Left lobe of liver (tissue), 2 donors: ENCODE results near the gene E2F3. TPM values are rescaled to one million over a fixed set of nuclear protein-coding genes. Genes with fewer than 3 reads are reported as not detected.
A peak's percentile ranks its signal among the peaks of the same experiment; 100 is the strongest.

ENCODE experiments used
- ATAC-seq: fragments of 200-7000 bp; cut with Tn5 transposase; one replicate; pipeline ENCODE4 v1.9.1; 2020; ENCODE audit warnings: mild to moderate bottlenecking, moderate library complexity
- DNase-seq: peaks from one replicate; pipeline ENCODE4 v3.0.0-alpha.2; 2020; ENCODE audit warnings: low spot score
- total RNA-seq: library from RNA; stranded (reverse); gene quantifications from one replicate; pipeline ENCODE4 v1.2.1, GENCODE V29; 2021
- donor health status: DM: no; HTN: no; CAD: no; lungs with moderate emphysema.
- donor health status: DM: no; HTN: yes; CAD: no.

The E2F3 gene
- total RNA-seq: 1.4 TPM

- DNase-seq (peak; percentile 100), ATAC-seq (peak; percentile 86)
These were observed at the start of gene E2F3 for GRCh38 chr6:20401205-20402091. TSS of gene E2F3 (plus strand) at chr6:20401879. CDS start at chr6:20402233, 354 bp downstream.

GRCh38 chr6:20352346-20352745 is 49.3 kb upstream of the E2F3 start:
- ATAC-seq (no peak), DNase-seq (no peak)

GRCh38 chr6:20353134-20353533 is 48.5 kb upstream of the E2F3 start:
- no peak for DNase-seq
- ATAC-seq: no peak

GRCh38 chr6:20354366-20354765 is 47.3 kb upstream of the E2F3 start:
- DNase-seq (no peak), ATAC-seq (no peak)

- DNase-seq (no peak), ATAC-seq (no peak)
These were observed 41.1 kb upstream of the E2F3 start for GRCh38 chr6:20360471-20361119.

- peak; percentile 47 for ATAC-seq
These were observed 39.1 kb upstream of the E2F3 start for GRCh38 chr6:20362623-20363022.

GRCh38 chr6:20364327-20364726 is 37.4 kb upstream of the E2F3 start:
- no peak for ATAC-seq
- DNase-seq: no peak

More at GRCh38 chr6:20362623-20363022, 39.1 kb upstream of the E2F3 start:
- DNase-seq: no peak

- DNase-seq (no peak), ATAC-seq (no peak)
These were observed 36.2 kb upstream of the E2F3 start for GRCh38 chr6:20365456-20365855.

GRCh38 chr6:20366082-20366830 is 35.4 kb upstream of the E2F3 start:
- no peak for ATAC-seq
- no peak for DNase-seq

GRCh38 chr6:20367743-20368485 is 33.8 kb upstream of the E2F3 start:
- DNase-seq (no peak), ATAC-seq (no peak)

GRCh38 chr6:20370393-20370792 is 31.3 kb upstream of the E2F3 start:
- DNase-seq: no peak
- no peak for ATAC-seq

GRCh38 chr6:20370801-20371200 is 30.9 kb upstream of the E2F3 start:
- DNase-seq (no peak), ATAC-seq (no peak)

- ATAC-seq (no peak), DNase-seq (no peak)
These were observed 26.2 kb upstream of the E2F3 start for GRCh38 chr6:20375436-20375835.

GRCh38 chr6:20377623-20378265 is 23.9 kb upstream of the E2F3 start:
- DNase-seq: no peak
- no peak for ATAC-seq

- ATAC-seq: no peak
- DNase-seq: no peak
These were observed 22.4 kb upstream of the E2F3 start for GRCh38 chr6:20379231-20379630.

- ATAC-seq (no peak), DNase-seq (no peak)
These were observed 15.5 kb upstream of the E2F3 start for GRCh38 chr6:20386218-20386617.

- ATAC-seq: no peak
- DNase-seq: no peak
These were observed 12.6 kb upstream of the E2F3 start for GRCh38 chr6:20389066-20389465.

- ATAC-seq (no peak), DNase-seq (no peak)
These were observed 8.4 kb upstream of the E2F3 start for GRCh38 chr6:20393297-20393696.

GRCh38 chr6:20399518-20399917 is 2.2 kb upstream of the E2F3 start:
- ATAC-seq (no peak), DNase-seq (no peak)

GRCh38 chr6:20400456-20401204 is 1.0 kb upstream of the E2F3 start:
- ATAC-seq: peak; percentile 0

More at GRCh38 chr6:20400456-20401204, 1.0 kb upstream of the E2F3 start:
- DNase-seq: no peak
